AG04449 (cell line): ENCODE data around the gene SKI.

Experiments
- CTCF ChIA-PET: fragments of 350-600 bp; formaldehyde crosslinking; extraction: SDS; loops from one replicate; lab custom pipeline; 2021; ENCODE audit warnings: antibody characterized with exemption; lab: Yijun Ruan, JAX
- POLR2A ChIA-PET: fragments of 400-600, 350-600 bp; formaldehyde crosslinking; extraction: SDS; loops from one replicate; lab custom pipeline; 2020; ENCODE audit warnings: antibody characterized with exemption, inconsistent platforms; lab: Yijun Ruan, JAX
- DNase-seq: peaks from one replicate; pipeline ENCODE4 v3.0.0-alpha.2; 2010; ENCODE audit warnings: low read depth, low spot score
- H3K4me3 ChIP-seq: 2 replicates; pipeline ENCODE4 v1.5.1; 2011; ENCODE audit warnings: low read depth, mild to moderate bottlenecking, control low read depth, low read length
- TF ChIP-seq, protein P1 (sequence below): IDR thresholded peaks from one replicate; pipeline ENCODE4 v1.5.1; 2011; ENCODE audit warnings: mild to moderate bottlenecking, moderate library complexity, low read length, control low read depth, inconsistent platforms; ENCODE audit not compliant: insufficient read depth; ENCODE audit errors: missing control alignments

SKI gene

GRCh38 chr1:2283991-2284895 is 56.1 kb downstream of the SKI start:
- CTCF ChIA-PET: no interaction called here
- no peak for DNase-seq
- no peak overlapping the region for H3K4me3 ChIP-seq
- TF ChIP-seq, protein P1, sequence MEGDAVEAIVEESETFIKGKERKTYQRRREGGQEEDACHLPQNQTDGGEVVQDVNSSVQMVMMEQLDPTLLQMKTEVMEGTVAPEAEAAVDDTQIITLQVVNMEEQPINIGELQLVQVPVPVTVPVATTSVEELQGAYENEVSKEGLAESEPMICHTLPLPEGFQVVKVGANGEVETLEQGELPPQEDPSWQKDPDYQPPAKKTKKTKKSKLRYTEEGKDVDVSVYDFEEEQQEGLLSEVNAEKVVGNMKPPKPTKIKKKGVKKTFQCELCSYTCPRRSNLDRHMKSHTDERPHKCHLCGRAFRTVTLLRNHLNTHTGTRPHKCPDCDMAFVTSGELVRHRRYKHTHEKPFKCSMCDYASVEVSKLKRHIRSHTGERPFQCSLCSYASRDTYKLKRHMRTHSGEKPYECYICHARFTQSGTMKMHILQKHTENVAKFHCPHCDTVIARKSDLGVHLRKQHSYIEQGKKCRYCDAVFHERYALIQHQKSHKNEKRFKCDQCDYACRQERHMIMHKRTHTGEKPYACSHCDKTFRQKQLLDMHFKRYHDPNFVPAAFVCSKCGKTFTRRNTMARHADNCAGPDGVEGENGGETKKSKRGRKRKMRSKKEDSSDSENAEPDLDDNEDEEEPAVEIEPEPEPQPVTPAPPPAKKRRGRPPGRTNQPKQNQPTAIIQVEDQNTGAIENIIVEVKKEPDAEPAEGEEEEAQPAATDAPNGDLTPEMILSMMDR: no peak
- POLR2A ChIA-PET: no interaction called here

- POLR2A ChIA-PET: no interaction called here
- no peak for DNase-seq
- CTCF ChIA-PET: no interaction called here
- TF ChIP-seq, protein P1: no peak
- H3K4me3 ChIP-seq: no peak overlapping the region
Measured at GRCh38 chr1:2284932-2285331, 56.8 kb downstream of the SKI start.

- ChIA-PET POLR2A (no interaction called here), CTCF (no interaction called here)
- TF ChIP-seq, protein P1: no peak
- no peak overlapping the region for H3K4me3 ChIP-seq
- no peak for DNase-seq
Measured at GRCh38 chr1:2286923-2287322, 58.8 kb downstream of the SKI start.

GRCh38 chr1:2287649-2288048 is 59.5 kb downstream of the SKI start:
- POLR2A ChIA-PET: no interaction called here

GRCh38 chr1:2288311-2288710 is 60.2 kb downstream of the SKI start:
- no peak for DNase-seq
- H3K4me3 ChIP-seq: no peak overlapping the region
- CTCF ChIA-PET: interaction anchor here (1.5 kb wide), 1 partner anchor 27 kb away, joined by 4 read pairs; no protein-coding TSS in a partner anchor
- POLR2A ChIA-PET: no interaction called here
- TF ChIP-seq, protein P1: no peak

More at GRCh38 chr1:2287649-2288048, 59.5 kb downstream of the SKI start:
- TF ChIP-seq, protein P1: no peak
- CTCF ChIA-PET: no interaction called here
- no peak overlapping the region for H3K4me3 ChIP-seq
- DNase-seq: no peak

GRCh38 chr1:2288816-2289536 is 60.9 kb downstream of the SKI start:
- DNase-seq: no peak
- CTCF ChIA-PET: interaction anchor here (1.1 to 1.5 kb wide), 2 partner anchors 27 to 90 kb away, joined by 3 to 4 read pairs; no protein-coding TSS in a partner anchor
- POLR2A ChIA-PET: no interaction called here
- TF ChIP-seq, protein P1: no peak
- no peak overlapping the region for H3K4me3 ChIP-seq
